ENCODE measurements around the gene ADAM11.

The ADAM11 gene

GRCh38 chr17:44776628-44777393 is 18.0 kb downstream of the ADAM11 start:
- no peak for DNase-seq

DNA sequence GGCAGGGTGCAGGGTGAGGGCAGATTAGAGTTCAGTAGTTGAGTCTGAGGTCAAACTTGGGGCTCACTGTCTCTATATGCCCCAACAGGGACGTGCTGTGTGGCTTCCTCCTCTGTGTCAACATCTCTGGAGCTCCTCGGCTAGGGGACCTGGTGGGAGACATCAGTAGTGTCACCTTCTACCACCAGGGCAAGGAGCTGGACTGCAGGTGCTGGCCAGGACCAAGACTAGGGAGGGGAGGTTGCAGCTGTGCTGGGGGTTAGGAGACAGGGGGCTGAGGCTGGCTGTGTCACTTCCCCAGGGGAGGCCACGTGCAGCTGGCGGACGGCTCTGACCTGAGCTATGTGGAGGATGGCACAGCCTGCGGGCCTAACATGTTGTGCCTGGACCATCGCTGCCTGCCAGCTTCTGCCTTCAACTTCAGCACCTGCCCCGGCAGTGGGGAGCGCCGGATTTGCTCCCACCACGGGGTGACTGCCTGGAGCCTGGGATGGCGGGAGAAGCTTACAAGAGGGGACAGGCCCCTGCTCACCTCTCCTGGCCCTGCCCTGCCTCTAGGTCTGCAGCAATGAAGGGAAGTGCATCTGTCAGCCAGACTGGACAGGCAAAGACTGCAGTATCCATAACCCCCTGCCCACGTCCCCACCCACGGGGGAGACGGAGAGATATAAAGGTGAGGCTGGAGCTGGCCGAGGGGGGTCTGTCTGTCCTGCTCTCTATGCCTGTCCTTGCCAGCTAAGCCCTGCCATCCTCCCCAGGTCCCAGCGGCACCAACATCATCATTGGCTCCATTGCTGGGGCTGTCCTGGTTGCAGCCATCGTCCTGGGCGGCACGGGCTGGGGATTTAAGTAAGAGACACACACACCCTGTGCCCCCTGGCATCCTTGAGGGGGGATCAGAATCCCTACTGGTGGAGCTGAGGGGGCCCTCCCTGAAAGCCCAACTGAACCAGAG is 18.9 kb downstream of the ADAM11 start:
- DNase-seq, result no peak

GRCh38 chr17:44778656-44779210 is 19.9 kb downstream of the ADAM11 start:
- DNase-seq, result no peak

DNA sequence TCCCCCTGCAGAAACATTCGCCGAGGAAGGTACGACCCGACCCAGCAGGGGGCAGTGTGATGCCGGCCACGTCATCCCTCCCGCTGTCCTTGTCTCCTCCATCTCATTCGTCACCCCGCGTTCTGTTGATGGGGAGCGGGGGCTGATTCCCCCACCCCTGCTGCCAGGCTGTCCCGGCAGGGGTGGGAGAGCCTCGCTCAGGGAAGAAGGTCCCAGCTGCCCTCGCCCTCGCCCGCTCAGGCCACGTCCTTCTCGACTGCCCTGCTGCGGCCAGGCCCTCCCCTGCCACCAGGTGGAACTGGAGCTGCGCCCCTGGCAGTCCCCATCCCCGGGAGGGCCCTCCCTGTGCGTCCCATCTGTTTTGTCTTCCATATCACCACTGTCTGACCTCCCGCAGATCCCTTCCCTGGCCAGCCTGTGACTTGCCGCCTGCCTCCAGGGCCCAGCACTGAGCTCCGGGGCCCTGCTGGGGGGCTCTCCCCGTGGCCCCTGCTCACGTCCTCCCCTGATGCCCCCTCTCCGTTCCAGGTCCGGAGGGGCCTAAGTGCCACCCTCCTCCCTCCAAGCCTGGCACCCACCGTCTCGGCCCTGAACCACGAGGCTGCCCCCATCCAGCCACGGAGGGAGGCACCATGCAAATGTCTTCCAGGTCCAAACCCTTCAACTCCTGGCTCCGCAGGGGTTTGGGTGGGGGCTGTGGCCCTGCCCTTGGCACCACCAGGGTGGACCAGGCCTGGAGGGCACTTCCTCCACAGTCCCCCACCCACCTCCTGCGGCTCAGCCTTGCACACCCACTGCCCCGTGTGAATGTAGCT is 20.6 kb downstream of the ADAM11 start:
- peak; percentile 90 for DNase-seq

- DNase-seq, result no peak
Observed at GRCh38 chr17:44780161-44780560, 21.4 kb downstream of the ADAM11 start.

- no peak for DNase-seq
Observed at GRCh38 chr17:44780845-44781480, 22.2 kb downstream of the ADAM11 start.

- DNase-seq, result no peak
Observed at GRCh38 chr17:44781551-44782325, 22.9 kb downstream of the ADAM11 start.

DNA sequence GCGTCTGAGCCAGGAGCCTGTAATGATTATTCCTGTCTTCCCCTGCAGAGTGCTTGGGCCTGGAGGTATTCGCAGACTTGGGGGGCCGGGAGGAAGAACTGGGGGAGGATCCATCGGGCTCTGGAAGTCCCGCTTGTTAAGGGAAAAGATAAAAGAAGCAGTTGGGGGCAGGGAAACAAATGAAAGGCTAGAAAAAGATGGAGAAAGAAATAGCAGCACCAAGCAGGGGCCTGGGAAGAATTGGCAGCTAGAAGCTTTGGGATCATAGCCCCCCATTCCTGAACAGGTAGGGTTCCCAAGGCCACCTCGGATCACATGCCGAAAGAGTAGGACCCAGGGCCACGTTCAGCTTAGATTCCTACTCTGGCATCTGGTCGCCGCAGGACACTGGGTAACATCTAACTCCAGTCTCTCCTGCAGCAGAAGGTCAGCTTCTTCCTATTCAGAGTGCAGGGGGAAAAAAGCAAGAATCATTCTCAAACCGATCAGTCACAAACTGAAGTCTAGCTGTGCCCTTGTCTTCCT is 23.6 kb downstream of the ADAM11 start:
- DNase-seq, result no peak

DNA sequence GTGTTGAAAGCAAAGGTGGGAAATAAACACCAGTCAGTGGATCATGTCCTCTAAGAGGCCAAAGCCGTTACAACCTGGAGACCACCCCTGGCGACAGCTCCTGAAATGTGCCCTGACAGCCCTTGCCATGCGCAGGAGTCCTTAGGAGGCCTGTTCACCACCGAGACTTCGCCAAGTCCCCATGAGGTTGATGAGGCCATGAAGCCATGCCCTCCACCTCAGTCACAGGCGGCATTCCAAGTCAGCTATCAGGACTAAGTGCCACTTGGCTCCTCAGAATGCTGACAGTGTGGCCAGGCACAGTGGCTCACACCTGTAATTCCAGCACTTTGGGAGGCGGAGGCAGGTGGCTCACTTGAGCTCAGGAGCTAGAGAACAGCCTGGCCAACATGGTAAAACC is 27.1 kb downstream of the ADAM11 start:
- DNase-seq, result no peak

- DNase-seq, result no peak
Observed at GRCh38 chr17:44786551-44787081, 27.8 kb downstream of the ADAM11 start.

GRCh38 chr17:44787271-44787940 is 28.6 kb downstream of the ADAM11 start:
- DNase-seq, result no peak

DNA sequence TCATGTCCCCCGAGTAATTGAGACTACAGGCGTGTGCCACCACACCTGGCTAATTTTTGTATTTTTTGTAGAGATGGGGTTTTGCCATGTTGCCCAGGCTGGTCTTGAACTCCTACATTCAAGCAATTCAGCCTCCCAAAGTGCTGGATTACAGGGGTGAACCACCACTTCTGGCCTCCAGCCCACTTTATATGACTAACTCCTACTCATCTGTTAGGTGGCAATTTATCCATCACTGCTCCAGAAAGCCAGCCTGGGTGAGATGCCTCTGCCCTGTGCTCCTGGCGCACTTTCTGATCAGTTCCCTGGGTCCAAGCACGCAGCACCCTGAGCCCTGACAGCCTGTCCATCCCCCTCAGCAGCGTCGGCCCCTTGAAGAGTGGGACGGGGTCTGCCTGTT is 29.4 kb downstream of the ADAM11 start:
- DNase-seq, result no peak

- DNase-seq, result no peak
Observed at GRCh38 chr17:44792276-44792675, 33.5 kb downstream of the ADAM11 start.

GRCh38 chr17:44793885-44794842 is 35.4 kb downstream of the ADAM11 start:
- DNase-seq, result no peak

- no peak for DNase-seq
Observed at GRCh38 chr17:44794851-44795413, 36.1 kb downstream of the ADAM11 start.

GRCh38 chr17:44795421-44795820 is 36.6 kb downstream of the ADAM11 start:
- no peak for DNase-seq

DNA sequence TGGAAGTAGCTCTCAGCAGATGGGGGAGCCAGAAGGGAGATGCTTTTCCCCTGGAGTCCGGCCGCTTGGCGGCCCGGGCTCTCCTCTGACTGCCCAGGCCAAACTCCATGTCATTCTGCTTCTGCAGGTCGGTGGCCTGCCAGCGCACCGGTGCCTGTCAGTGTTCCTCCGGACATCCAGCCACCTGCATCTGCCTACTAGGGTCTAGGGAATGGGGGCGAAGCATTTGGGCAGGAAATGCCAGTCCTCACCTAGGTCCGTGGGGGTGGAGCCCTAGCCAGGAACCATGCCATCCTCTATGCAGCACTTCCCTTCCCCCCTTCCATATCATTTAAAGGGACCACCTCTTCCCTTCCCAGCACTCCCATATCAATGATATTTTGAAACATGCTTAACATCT is 37.1 kb downstream of the ADAM11 start:
- no peak for DNase-seq

DNA sequence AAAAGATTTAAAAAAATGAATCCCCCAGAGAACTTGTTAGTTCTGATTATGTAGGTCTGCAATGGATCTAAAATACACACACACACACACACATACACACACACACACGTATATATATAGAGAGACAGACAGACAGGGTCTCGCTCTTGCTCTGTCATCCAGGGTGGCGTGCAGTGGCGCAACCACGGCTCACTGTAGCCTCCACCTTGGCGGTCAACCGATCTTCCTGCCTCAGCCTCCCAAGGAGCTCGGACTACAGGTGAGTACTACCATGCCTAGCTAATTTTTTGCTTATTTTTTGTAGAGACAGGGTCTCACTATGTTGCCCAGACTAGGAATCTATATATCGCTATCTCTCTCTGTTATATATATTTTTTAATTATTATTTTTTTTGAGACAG is 37.9 kb downstream of the ADAM11 start:
- no peak for DNase-seq

GRCh38 chr17:44797802-44798201 is 39.0 kb downstream of the ADAM11 start:
- DNase-seq, result no peak

Measured in stimulated activated CD4-positive, alpha-beta T cell treated with anti-CD3 and anti-CD28 coated beads, Interleukin-2, amount 100 ng/mL, for 24 hours (primary cell).